Amniotic stem cell (primary cell): ENCODE data around the gene RAB5B.
"Not testable (repeated sequence)": the region's sequence is repeated elsewhere in the genome, so short reads cannot be mapped to it uniquely, and the experiment has no call there.

ENCODE experiments used
- DNase-seq: peaks from one replicate; lab custom pipeline; 2025; lab: John Stamatoyannopoulos, UW

Gene RAB5B

DNA sequence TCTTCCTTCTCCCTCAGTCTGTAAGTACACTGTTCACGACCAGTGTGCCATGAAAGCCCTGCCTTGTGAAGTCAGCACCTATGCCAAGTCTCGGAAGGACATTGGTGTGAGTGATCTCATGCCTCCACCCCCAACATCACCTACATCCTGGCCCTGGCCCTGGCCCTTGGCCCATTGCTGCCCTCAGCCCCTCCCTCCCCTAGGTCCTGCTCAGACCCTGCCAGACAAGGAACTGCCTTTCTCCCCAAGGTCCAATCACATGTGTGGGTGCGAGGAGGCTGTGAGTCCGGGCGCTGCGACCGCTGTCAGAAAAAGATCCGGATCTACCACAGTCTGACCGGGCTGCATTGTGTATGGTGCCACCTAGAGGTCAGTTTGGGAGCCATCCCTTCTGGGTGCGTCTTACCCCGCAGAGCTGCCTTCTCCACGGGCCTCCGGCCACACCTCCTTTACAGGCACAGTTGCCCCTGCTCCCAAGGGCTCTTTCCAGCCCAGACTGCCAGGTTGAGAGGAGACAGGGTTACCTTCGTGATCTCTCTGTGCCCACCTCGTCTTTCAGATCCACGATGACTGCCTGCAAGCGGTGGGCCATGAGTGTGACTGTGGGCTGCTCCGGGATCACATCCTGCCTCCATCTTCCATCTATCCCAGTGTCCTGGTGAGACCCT lies 33.7 kb upstream of the RAB5B start:
- DNase-seq = peak; percentile 70

DNA sequence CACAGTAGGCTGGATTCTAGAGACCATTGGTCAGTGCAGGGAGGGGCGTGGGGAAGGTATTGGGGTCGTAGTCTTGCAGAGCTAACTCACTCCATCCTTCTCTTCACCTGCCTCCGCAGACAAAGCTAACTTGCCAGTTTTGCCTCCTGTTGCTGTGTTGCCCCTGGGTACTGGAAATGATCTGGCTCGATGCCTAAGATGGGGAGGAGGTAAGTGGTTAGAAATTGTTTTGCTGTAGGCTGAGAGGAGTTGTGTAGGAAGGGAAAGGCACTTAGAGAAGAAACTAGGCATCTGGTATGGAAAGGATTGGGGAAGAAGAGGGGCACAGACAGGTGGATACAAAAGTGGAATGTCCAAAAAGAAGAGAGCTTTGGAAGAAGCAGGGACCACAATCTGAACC lies 31.8 kb upstream of the RAB5B start:
- DNase-seq = no peak

DNA sequence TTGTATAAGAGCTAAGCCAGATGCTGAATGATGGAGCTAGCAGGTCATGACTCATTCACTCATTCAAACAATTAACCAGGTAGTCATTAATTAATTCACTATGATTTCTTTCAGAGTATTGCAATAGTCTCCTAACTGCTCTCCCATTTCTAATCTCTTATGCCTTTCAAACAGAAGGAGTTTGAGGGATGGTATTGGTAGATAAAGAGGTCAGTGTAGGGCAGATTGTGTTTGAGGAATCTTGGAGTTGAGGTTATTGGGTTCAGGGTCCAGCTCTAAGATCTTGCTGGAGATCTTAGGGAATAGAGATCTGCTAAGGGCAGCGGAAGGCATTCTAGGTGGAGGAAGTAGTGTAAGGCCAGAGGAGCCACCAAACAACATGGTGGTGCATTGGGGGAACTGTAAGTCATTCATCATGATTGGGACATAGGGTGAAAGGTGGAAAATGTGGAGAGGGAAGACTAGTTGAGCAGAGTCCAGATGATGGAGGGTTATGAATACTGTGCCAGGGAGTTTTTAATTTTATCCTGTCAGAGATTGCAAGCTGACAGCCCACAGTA lies 31.2 kb upstream of the RAB5B start:
- no peak for DNase-seq

DNA sequence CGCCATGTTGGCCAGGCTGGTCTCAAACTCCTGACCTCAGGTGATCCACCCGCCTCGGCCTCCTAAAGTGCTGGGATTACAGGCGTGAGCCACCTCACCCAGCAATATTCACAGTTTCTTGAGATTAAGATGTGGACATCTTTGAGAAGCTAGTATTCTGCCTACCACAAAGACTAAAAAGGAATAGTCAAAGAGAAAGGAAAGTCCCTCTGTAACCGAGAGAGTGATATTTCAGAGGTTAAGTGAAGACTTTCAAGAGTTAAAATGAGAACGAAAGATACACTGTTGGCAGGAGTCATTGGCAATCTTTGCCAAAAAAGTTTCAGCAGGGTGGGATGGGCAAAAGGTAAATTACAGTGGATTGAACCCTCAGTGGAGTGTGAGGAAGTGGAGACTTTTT lies 27.3 kb upstream of the RAB5B start:
- no peak for DNase-seq

DNA sequence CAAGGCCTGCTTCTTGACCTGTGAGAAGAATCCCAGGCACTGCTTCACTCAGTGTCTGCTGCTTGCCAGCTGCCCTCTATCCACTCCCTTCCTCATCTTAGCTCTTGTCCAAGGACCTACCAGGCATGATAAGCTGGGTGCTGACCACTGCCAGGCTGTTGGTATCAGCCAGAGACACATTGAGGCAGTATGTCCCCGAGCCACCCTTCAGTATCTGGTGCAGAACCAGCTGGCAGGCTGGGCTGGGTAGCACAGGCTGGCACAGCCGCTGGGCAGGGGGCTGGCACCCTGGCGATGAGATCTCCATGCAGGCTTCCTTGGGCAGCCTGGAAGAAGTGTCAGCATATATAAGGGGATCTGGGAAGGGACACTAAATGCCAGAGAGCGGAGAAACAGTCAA lies 18.5 kb upstream of the RAB5B start:
- DNase-seq = no peak

DNA sequence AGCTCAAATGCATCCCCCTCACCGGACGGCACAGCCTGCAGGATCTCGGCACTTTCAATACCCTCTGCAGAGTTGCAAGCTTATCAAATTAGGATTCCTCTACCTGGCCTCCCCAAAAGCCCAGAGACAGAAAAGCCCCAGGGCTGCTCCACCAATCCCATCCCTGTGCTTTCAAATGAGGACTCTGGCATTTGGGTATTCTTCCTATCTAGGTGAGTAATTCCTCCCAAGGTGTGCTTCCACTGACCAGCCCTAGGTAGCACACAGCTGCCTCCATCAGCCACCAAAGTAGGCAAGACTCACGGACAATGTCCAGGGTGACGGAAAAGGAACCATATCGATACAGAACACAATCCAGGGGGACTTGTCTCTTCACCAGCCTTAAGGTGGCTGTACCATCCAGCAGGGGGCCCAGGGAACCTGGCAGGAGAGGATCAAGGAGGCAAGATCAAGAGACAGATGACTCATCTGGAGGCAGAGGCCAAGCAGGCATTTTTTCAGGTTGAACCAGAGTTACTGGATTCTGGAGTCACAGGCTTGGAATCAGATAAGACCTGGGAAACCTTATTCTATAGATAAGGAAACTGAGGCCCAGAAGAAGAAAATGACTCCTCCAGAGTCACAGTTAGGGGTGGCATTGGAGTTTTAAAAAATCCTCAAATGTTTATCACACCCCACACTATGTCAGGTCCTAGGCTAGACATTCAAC lies 17.9 kb upstream of the RAB5B start:
- DNase-seq = peak; percentile 20

DNA sequence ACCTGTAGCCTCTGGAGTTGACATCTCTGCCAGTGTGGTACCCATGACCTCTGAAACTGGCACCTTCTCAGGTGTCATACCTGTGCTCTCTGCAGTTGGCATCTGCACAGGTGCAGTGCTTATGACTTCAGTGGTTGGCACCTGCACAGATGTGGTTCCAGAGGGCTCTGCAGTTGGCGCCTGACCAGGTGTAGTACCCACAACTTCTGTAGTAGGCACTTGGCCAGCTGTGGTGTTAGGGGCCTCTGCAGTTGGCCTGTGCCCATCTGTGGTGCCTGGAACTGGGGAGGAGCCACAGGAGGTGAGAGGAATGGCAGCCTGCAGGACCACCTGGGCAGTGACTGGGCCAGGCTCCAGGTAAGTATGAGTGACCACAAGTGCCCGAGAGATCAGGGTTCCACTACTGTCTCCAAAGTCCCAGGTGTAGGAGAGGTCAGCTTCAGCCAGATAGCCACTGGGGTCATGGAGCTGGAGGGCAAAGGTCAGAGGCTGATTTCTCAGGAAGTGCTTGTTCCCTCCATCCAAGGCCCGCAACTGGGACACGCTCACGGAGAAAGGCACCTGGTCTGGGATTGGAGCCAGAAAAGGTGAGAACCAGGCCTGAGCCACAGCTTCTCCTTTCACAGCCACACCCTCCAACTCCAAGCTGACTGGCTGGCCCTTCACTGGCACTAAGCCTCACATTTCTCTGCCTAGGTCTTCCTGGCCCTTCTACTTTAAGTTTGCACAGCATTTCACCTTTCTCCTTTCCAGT lies 16.6 kb upstream of the RAB5B start:
- no peak for DNase-seq

DNA sequence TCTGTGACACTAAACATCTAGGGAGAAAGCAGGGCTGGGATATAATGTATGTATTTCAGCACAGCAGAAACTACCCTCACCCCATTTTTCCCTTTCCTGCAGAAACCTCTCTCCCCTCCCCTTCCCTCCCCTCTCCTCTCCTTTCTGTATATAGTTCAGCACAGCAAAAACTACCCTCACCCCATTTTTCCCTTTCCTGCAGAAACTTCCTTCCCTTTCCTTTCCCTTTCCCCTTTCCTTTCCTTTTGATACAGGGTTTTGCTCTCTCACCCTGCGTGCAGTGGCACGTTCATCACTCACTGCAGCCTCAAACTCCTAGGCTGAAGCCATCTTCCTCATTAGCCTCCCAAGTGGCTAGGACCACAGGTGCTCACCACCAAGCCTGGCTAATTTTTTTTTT lies 10.1 kb upstream of the RAB5B start:
- DNase-seq = no peak

DNA sequence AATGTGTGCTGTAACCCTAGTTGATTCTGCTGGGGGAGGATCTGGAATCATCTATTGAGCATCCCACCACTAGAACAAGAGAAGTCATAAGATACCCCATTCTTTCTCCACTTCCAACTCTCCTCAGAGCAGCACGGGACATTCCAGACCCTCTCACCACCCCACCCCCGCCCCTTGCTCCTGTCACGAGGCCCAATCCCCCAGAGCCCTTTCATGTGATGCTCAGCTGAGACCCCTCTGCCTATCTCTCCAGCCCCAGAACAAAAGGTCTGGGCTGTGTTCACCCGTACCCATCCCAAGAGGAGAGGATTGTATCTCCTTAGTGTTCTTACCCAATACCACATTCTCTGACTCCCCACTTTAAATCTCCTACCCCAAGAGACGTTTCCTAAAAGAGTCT lies 8.6 kb upstream of the RAB5B start:
- no peak for DNase-seq

DNA sequence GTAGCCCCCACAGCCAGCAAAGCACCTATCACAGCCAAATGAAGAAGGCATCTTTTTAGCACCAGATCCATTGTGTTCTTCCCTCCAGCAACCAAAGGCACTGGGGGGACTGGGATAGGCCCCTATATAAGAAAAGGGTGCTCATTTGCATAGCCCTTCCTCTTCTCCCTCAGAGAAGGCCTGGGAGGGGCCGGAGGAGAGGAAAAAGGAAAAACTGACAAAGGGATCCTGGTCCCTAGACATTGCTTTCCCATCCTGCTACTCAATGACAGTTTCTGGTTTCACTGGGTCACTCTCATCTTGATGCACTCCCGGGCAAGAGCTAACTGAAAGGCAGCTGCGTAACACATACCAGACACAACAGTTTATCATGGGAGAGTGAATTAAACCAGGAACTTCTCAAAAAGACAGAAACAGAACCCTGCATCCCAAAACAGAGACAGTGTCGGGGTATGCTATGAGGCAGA lies 7.9 kb upstream of the RAB5B start, which contains the start of gene PMEL:
Gene PMEL (minus strand): TSS at position 102 of the 467 bp plus-strand sequence. CDS start 31 bp downstream, at position 71.
- DNase-seq = peak; percentile 1

DNA sequence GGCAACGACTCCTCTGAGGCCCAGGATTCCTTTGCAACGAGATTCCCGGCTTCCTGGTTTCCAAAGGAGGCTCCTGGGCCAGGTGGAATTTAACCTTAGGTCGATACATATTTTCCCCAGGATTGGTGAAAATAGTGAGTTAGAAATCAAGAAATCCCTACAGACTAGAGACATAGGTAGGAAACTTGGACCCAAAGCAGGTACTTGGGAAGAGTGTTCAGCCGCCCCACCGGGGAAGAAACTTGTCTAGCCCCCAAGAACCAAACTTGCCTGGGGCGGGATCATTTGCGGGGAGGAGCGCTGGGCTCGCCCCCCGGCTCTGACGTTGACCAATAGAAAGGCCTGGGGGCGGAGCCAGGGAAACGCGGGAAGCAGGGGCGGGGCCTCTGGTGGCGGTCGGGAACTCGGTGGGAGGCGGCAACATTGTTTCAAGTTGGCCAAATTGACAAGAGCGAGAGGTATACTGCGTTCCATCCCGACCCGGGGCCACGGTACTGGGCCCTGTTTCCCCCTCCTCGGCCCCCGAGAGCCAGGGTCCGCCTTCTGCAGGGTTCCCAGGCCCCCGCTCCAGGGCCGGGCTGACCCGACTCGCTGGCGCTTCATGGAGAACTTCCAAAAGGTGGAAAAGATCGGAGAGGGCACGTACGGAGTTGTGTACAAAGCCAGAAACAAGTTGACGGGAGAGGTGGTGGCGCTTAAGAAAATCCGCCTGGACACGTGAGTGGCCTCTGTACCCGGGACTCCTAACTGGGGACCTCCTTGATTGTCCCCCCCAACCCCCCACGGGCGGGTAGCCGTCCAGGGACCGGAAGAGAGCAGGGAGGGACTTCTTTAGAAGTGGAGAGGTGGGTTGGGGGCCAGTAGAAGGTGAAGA lies 7.2 kb upstream of the RAB5B start, which contains the start of gene CDK2:
Gene CDK2 (plus strand): TSS at position 423 of the 874 bp plus-strand sequence. CDS start 179 bp downstream, at position 602.
- DNase-seq = peak; percentile 66

DNA sequence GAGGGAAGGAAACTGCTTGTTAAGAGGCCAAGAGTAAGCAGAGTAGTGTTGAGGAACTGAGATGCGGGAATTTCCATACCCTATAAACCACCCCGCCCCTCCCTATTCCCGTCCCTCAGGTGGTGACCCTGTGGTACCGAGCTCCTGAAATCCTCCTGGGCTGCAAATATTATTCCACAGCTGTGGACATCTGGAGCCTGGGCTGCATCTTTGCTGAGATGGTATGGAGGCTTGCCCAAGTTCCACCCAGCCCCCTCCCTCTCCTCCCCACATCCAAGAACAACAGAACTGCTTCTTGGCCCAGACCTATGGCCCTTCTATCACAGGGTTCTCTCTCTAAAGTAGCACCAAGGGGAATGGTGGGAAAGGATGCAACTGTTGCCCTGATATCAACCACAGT lies 4.5 kb upstream of the RAB5B start:
- DNase-seq = no peak

DNA sequence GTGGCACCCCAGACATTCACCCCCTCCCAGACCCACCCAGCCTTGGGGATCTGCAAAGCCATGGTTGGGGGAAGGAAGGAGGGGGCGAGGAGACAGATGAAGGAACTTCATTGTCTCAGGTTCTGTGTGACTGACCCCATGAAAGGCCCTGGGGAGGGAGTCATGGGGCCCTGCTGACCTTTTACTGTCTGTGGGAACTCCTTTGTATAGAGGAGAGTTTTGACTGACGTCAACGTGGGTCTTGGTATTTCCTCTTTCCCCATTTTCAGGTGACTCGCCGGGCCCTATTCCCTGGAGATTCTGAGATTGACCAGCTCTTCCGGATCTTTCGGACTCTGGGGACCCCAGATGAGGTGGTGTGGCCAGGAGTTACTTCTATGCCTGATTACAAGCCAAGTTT lies 3.1 kb upstream of the RAB5B start:
- no peak for DNase-seq

DNA sequence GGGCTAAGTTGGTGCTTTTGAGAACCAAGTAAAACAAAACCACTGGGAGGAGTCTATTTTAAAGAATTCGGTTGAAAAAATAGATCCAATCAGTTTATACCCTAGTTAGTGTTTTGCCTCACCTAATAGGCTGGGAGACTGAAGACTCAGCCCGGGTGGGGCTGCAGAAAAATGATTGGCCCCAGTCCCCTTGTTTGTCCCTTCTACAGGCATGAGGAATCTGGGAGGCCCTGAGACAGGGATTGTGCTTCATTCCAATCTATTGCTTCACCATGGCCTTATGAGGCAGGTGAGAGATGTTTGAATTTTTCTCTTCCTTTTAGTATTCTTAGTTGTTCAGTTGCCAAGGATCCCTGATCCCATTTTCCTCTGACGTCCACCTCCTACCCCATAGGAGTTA lies 1.8 kb upstream of the RAB5B start:
- no peak for DNase-seq

DNA sequence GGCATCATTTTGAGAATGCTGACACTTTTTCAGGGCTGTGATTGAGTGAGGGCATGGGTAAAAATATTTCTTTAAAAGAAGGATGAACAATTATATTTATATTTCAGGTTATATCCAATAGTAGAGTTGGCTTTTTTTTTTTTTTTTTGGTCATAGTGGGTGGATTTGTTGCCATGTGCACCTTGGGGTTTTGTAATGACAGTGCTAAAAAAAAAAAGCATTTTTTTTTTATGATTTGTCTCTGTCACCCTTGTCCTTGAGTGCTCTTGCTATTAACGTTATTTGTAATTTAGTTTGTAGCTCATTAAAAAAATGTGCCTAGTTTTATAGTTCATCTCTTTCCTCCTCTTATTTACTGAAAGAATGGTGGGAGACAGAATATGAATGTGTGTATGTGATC lies 1.4 kb upstream of the RAB5B start:
- no peak for DNase-seq

DNA sequence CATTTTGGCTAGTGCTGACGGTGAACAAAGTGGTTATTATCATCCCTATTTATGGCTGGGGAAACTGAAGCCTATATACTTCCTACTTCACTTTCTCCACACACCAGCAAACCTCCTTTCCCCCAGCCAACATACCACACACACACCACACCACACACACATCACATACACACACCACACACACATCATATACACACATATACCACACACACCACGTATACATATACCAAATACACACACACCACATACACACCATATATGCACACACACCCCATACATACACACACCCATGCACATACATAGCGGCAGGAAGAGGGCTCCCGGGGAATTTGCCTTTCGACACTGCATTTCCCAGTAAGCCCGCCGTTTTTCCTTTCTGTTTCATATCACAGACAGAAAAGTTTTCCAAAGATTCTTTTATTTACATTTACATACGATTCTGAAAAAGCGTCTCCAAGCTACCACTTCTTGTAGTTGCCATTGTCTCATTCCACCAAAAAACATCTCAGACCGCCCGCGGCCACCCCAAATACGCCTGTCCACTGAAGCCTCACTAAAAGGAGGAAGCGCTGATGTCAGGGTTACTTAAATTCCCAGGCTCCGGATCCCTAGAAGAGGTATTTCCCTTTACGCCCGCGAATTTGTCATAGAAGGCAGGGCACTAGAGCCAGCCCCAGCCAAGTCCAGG lies 823 bp upstream of the RAB5B start:
- DNase-seq = peak; percentile 24

DNA sequence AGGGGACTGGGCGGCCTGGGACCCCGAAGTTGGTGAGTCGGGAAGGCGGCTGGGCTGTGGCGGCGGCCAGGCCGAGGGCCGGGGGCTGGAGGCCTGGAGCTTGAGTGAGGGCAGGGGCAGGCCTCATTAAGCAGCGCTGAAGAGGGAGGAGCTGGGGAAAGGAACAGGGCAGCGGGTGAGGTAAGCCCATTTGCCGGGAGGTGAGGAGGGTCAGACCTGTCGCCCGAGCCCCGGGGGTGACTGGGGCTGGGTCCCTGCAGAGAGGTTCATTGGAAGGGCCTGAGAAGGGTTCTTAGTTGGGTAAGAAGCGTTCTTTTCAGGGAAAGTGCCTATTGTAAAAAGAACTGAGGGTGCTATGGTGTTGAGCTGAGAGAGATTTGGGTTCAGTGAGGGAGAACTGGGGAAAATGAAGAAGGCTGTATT lies 441 bp downstream of the RAB5B start:
- DNase-seq = peak; percentile 26

DNA sequence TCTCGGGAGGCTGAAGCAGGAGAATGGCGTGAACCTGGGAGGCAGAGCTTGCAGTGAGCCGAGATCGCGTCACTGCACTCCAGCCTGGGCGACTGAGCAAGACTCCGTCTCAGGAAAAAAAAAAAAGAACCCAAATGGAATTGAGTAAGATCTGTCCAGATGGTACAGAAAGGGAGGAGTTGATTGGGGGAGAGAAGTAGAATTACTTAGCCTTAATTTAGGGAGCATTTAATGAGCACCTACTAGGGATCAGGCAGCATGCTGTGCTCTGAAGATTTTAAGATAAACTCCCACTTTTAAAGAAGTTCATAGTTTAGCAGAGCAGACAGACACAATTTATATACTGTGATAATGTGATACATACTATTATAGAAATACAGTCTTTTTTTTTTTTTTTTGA lies 4.5 kb downstream of the RAB5B start:
- no peak for DNase-seq

DNA sequence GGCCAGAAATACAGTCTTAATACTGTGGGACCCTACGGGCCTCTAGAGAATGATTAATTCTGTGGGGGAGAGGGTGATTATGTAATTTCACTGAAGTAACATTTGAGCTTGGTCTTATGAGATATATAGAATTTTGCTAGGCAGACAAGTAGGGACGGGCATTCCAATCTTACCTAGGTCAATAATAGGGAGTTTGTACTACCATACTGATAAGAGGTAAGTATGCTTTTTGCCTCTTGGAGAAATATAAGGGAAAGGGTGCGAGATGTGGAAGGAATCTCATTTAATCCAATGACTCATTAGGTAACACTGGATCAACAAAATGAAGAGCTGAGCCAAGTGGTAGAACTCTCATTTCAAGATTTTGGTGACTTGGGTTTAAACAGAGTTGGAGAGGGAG lies 5.2 kb downstream of the RAB5B start:
- DNase-seq = no peak

DNA sequence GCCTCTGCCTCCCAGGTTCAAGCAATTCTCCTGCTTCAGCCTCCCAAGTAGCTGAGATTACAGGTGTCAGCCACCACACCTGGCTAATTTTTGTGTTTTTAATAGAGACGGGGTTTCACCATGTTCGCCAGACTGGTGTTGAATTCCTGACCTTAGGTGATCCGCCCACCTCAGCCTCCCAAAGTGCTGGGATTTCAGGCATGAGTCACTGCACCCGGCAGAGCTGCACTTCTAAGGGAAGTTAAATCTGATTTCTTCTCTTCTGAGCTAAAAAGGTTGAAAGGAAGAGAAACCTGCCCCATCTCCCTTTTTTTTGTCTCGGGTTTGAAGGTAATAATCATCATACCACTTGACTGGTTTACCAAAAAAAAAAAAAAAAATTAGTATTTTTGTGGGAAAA lies 8.0 kb downstream of the RAB5B start:
- DNase-seq = not testable (repeated sequence)
